H1 (cell line): ENCODE results near the gene SEZ6.

Experiments
- CHD2 ChIP-seq: IDR thresholded peaks from 2 replicates; pipeline ENCODE4 v1.6.1; 2012; ENCODE audit warnings: low read length, improper control_type of control experiment
- CTCF ChIP-seq, 3 experiments: IDR thresholded peaks; 1 replicate in 2 of 3; 2 replicates in 1 of 3; pipeline versions ENCODE4 v1.5.1 to v1.6.1; 2011; ENCODE audit warnings: low read length in 3 of 3, mild to moderate bottlenecking in 3 of 3, inconsistent platforms in 2 of 3, low read depth in 1 of 3, moderate library complexity in 1 of 3; ENCODE audit not compliant: insufficient read depth in 1 of 3; ENCODE audit errors: control extremely low read depth in 1 of 3
- EP300 ChIP-seq, 2 experiments: IDR thresholded peaks; 1 replicate in 1 of 2; 2 replicates in 1 of 2; pipeline ENCODE4 v1.6.1; 2011 to 2012; ENCODE audit warnings: low read depth in 2 of 2, low read length in 2 of 2, mild to moderate bottlenecking in 2 of 2, borderline replicate concordance in 1 of 2, inconsistent platforms in 1 of 2, moderate library complexity in 1 of 2
- EZH2 ChIP-seq: fragments of 200-600 bp; sonication (generic); IDR thresholded peaks from 2 replicates; pipeline ENCODE4 v1.7.1; 2012; ENCODE audit warnings: low read depth, mild to moderate bottlenecking, moderate library complexity, low read length, inconsistent platforms; ENCODE audit not compliant: severe bottlenecking
- GABPA ChIP-seq: IDR thresholded peaks from 2 replicates; pipeline ENCODE4 v1.6.1; 2011; ENCODE audit warnings: mild to moderate bottlenecking, low read length, moderate library complexity, borderline replicate concordance; ENCODE audit not compliant: insufficient read depth
- KDM1A ChIP-seq: fragments of 200-600, 300-600 bp; sonication (generic); IDR thresholded peaks from 2 replicates; pipeline ENCODE4 v1.7.1; 2016; ENCODE audit warnings: mild to moderate bottlenecking, low read length, borderline replicate concordance
- RFX5 ChIP-seq: IDR thresholded peaks from 2 replicates; pipeline ENCODE4 v1.6.1; 2011; ENCODE audit warnings: low read depth, low read length, improper control_type of control experiment, borderline replicate concordance
- SP1 ChIP-seq: IDR thresholded peaks from 2 replicates; pipeline ENCODE4 v1.6.1; 2011; ENCODE audit warnings: low read depth, low read length
- SRF ChIP-seq: IDR thresholded peaks from 2 replicates; pipeline ENCODE4 v1.6.1; 2011; ENCODE audit warnings: mild to moderate bottlenecking, low read depth, low read length, moderate library complexity
- USF2 ChIP-seq: IDR thresholded peaks from 2 replicates; pipeline ENCODE4 v1.6.1; 2011; ENCODE audit warnings: low read length, improper control_type of control experiment

- TF ChIP-seq GABPA, result no peak
- no peak for TF ChIP-seq USF2
- TF ChIP-seq EP300 (IDR thresholded peaks at IDR 0.05; ENCODE audit: borderline replicate concordance in 1 of 2, low read depth in 2 of 2, low read length in 2 of 2), result no peak
- TF ChIP-seq CTCF (IDR thresholded peaks at IDR 0.05; ENCODE audit: control extremely low read depth in 1 of 3, insufficient read depth in 1 of 3, low read depth in 1 of 3, low read length in 3 of 3), result no peak
- no peak for TF ChIP-seq SRF
- no peak for TF ChIP-seq EZH2
- no peak for TF ChIP-seq KDM1A
- TF ChIP-seq RFX5, result no peak
- TF ChIP-seq CHD2, result no peak
- no peak for TF ChIP-seq SP1
Measured at GRCh38 chr17:28944343-28944742, 61.5 kb downstream of the SEZ6 start.
